ENCODE data around the gene KTI12. TPM values are rescaled to one million over a fixed set of nuclear protein-coding genes. Genes with fewer than 3 reads are reported as not detected.

Gene KTI12
- total and polyA plus RNA-seq, 7 experiments from 2014 or later = 14.5 to 39.4 (median 18.1) TPM

- H3K36me3 ChIP-seq (ENCODE audit: control insufficient read depth in 2 of 3, insufficient read depth in 3 of 3, low read length in 3 of 3) = peaks cover 0 to 24% (median 5%) of the 10 kb centered on the region in 3 experiments
- H3K9me3 Mint-ChIP-seq = peaks cover 0 to 2% (median 0%) of the 10 kb centered on the region in 11 donors
- H3K9me3 ChIP-seq (ENCODE audit: control insufficient read depth in 2 of 3, low read length in 3 of 3) = no peaks in the 10 kb centered on the region
- peaks cover 39 to 79% (median 65%) of the 10 kb centered on the region in 7 donors for H3K4me1 Mint-ChIP-seq
- H3K36me3 Mint-ChIP-seq = peaks cover 9 to 18% (median 11%) of the 10 kb centered on the region in 5 donors
- peak within 1 kb of the TSS; percentile 91 to 99 (median 96) for H3K27ac Mint-ChIP-seq
- H3K27me3 ChIP-seq (ENCODE audit: control insufficient read depth in 2 of 2, insufficient read depth in 2 of 2, low read length in 2 of 2) = no peaks in the 10 kb centered on the region
- ChIA-PET CTCF (interaction anchor here (0.5 to 0.8 kb wide), 2 partner anchors 10 kb away, joined by 3 read pairs; no protein-coding TSS in a partner anchor), POLR2A (interaction anchor here (0.6 to 3.8 kb wide), 7 partner anchors 11 to 275 kb away, joined by 3 to 43 read pairs (median 4); partner anchors contain the start of gene KTI12)
- DNase-seq (peak; percentile 74 to 94 (median 90)), ATAC-seq (peak; percentile 97)
- peak within 1 kb of the TSS; percentile 87 for H3K27ac ChIP-seq (ENCODE audit: low read depth, low read length)
- H3K4me1 ChIP-seq (ENCODE audit: control insufficient read depth in 2 of 2, insufficient read depth in 2 of 2, low read length in 2 of 2) = peaks cover 19 to 24% of the 10 kb centered on the region in 2 donors
- intact Hi-C loops (cut with micrococcal nuclease) = loop anchor here (1.0 to 10.0 kb wide), 26 partner anchors 23 to 1996 kb away; partner anchors contain the start of genes CZIB (in 2 of the 2), EPS15 (in 2 of the 2), KTI12 (in 2 of the 2) and LRP8 (in 2 of the 2)
- H3K4me3 ChIP-seq (ENCODE audit: low read length) = peak within 1 kb of the TSS; percentile 92
- H3K27me3 Mint-ChIP-seq = no peaks in the 10 kb centered on the region
- H3K4me3 Mint-ChIP-seq = peak within 1 kb of the TSS; percentile 93 to 100 (median 98)
Measured at GRCh38 chr1:52056163-52056936, 22.7 kb upstream of the KTI12 start, which contains the start of gene BTF3L4. Gene BTF3L4 (plus strand): TSS chr1:52056295. CDS start chr1:52059848, 3,553 bp downstream.

GRCh38 chr1:52055866-52056162 is 22.2 kb upstream of the KTI12 start:
- Mint-ChIP-seq H3K9me3 (peaks cover 0 to 2% (median 0%) of the 10 kb centered on the region in 11 donors), H3K4me3 (peak overlapping the region; percentile 93 to 100 (median 98)), H3K36me3 (peaks cover 6 to 18% (median 11%) of the 10 kb centered on the region in 5 donors), H3K4me1 (peaks cover 39 to 81% (median 66%) of the 10 kb centered on the region in 7 donors), H3K27me3 (no peaks in the 10 kb centered on the region), H3K27ac (peak overlapping the region; percentile 91 to 99 (median 95))
- H3K27ac ChIP-seq (ENCODE audit: low read depth, low read length) = peak overlapping the region; percentile 87
- ChIA-PET CTCF (no interaction called here), POLR2A (interaction anchor here (0.6 to 3.8 kb wide), 3 partner anchors 22 to 276 kb away, joined by 4 to 43 read pairs (median 4); partner anchors contain the start of gene KTI12)
- ATAC-seq (no peak), DNase-seq (no peak)
- peaks cover 0 to 22% (median 4%) of the 10 kb centered on the region in 3 experiments for H3K36me3 ChIP-seq (ENCODE audit: control insufficient read depth in 2 of 3, insufficient read depth in 3 of 3, low read length in 3 of 3)
- peak overlapping the region; percentile 92 for H3K4me3 ChIP-seq (ENCODE audit: low read length)
- H3K4me1 ChIP-seq (ENCODE audit: control insufficient read depth in 2 of 2, insufficient read depth in 2 of 2, low read length in 2 of 2) = peaks cover 19 to 24% of the 10 kb centered on the region in 2 donors
- no peaks in the 10 kb centered on the region for H3K9me3 ChIP-seq (ENCODE audit: control insufficient read depth in 2 of 3, low read length in 3 of 3)
- intact Hi-C loops (cut with micrococcal nuclease) = loop anchor here (1.0 to 10.0 kb wide), 26 partner anchors 23 to 1996 kb away; partner anchors contain the start of genes CZIB (in 2 of the 2), EPS15 (in 2 of the 2), KTI12 (in 2 of the 2) and LRP8 (in 2 of the 2)
- no peaks in the 10 kb centered on the region for H3K27me3 ChIP-seq (ENCODE audit: control insufficient read depth in 2 of 2, insufficient read depth in 2 of 2, low read length in 2 of 2)

- ChIA-PET CTCF (no interaction called here), POLR2A (interaction anchor here (0.6 to 3.8 kb wide), 3 partner anchors 22 to 276 kb away, joined by 4 to 43 read pairs (median 4); partner anchors contain the start of gene KTI12)
- Mint-ChIP-seq H3K4me3 (peak within 1 kb of the TSS; percentile 93 to 100 (median 98)), H3K27ac (peak within 1 kb of the TSS; percentile 91 to 99 (median 95)), H3K36me3 (peaks cover 4 to 13% (median 7%) of the 10 kb centered on the region in 5 donors), H3K9me3 (peaks cover 0 to 2% (median 0%) of the 10 kb centered on the region in 11 donors), H3K4me1 (peaks cover 42 to 80% (median 64%) of the 10 kb centered on the region in 7 donors), H3K27me3 (no peaks in the 10 kb centered on the region)
- intact Hi-C loops (cut with micrococcal nuclease) = loop anchor here (1.0 to 10.0 kb wide), 14 partner anchors 177 to 1997 kb away; partner anchors contain the start of genes CZIB (in 2 of the 2), LRP8 (in 2 of the 2), ECHDC2 (in 1 of the 2) and EPS15 (in 1 of the 2)
- H3K4me1 ChIP-seq (ENCODE audit: control insufficient read depth in 2 of 2, insufficient read depth in 2 of 2, low read length in 2 of 2) = peaks cover 19 to 24% of the 10 kb centered on the region in 2 donors
- H3K27ac ChIP-seq (ENCODE audit: low read depth, low read length) = peak within 1 kb of the TSS; percentile 87
- peak within 1 kb of the TSS; percentile 92 for H3K4me3 ChIP-seq (ENCODE audit: low read length)
- ATAC-seq = peak; percentile 45
- no peaks in the 10 kb centered on the region for H3K27me3 ChIP-seq (ENCODE audit: control insufficient read depth in 2 of 2, insufficient read depth in 2 of 2, low read length in 2 of 2)
- H3K9me3 ChIP-seq (ENCODE audit: control insufficient read depth in 2 of 3, low read length in 3 of 3) = no peaks in the 10 kb centered on the region
- peaks cover 0 to 17% (median 0%) of the 10 kb centered on the region in 3 experiments for H3K36me3 ChIP-seq (ENCODE audit: control insufficient read depth in 2 of 3, insufficient read depth in 3 of 3, low read length in 3 of 3)
- peak; percentile 13 to 74 (median 60) for DNase-seq
Measured at GRCh38 chr1:52055066-52055865, 21.7 kb upstream of the KTI12 start, which contains the start of gene TXNDC12. Gene TXNDC12 (minus strand): TSS chr1:52055191. CDS start chr1:52055096, 95 bp downstream.

- intact Hi-C loops (cut with micrococcal nuclease) = loop anchor here (1.0 to 10.0 kb wide), 14 partner anchors 176 to 1998 kb away; partner anchors contain the start of genes CZIB (in 2 of the 2), LRP8 (in 2 of the 2), ECHDC2 (in 1 of the 2) and EPS15 (in 1 of the 2)
- no peak for ATAC-seq
- CTCF ChIA-PET = no interaction called here
- Mint-ChIP-seq H3K36me3 (peaks cover 4 to 13% (median 5%) of the 10 kb centered on the region in 5 donors), H3K27ac (peak overlapping the region; percentile 91 to 99 (median 95)), H3K27me3 (no peaks in the 10 kb centered on the region), H3K9me3 (peaks cover 0 to 2% (median 0%) of the 10 kb centered on the region in 11 donors), H3K4me3 (peak overlapping the region; percentile 93 to 100 (median 98)), H3K4me1 (peaks cover 42 to 77% (median 61%) of the 10 kb centered on the region in 7 donors)
- DNase-seq = no peak
- H3K4me3 ChIP-seq (ENCODE audit: low read length) = peak overlapping the region; percentile 92
- H3K9me3 ChIP-seq (ENCODE audit: control insufficient read depth in 2 of 3, low read length in 3 of 3) = no peaks in the 10 kb centered on the region
- POLR2A ChIA-PET = interaction anchor here (3.8 kb wide), 1 partner anchor 21 kb away, joined by 43 read pairs; the partner anchor contains the start of gene KTI12
- H3K4me1 ChIP-seq (ENCODE audit: control insufficient read depth in 2 of 2, insufficient read depth in 2 of 2, low read length in 2 of 2) = peaks cover 19 to 24% of the 10 kb centered on the region in 2 donors
- peak overlapping the region; percentile 87 for H3K27ac ChIP-seq (ENCODE audit: low read depth, low read length)
- no peaks in the 10 kb centered on the region for H3K27me3 ChIP-seq (ENCODE audit: control insufficient read depth in 2 of 2, insufficient read depth in 2 of 2, low read length in 2 of 2)
- peaks cover 0 to 14% (median 0%) of the 10 kb centered on the region in 3 experiments for H3K36me3 ChIP-seq (ENCODE audit: control insufficient read depth in 2 of 3, insufficient read depth in 3 of 3, low read length in 3 of 3)
Measured at GRCh38 chr1:52054496-52055065, 21.0 kb upstream of the KTI12 start.

- DNase-seq = no peak
- Histone ChIP-seq H3K4me1 (ENCODE audit: control insufficient read depth in 2 of 2, insufficient read depth in 2 of 2, low read length in 2 of 2) (peaks cover 19 to 24% of the 10 kb centered on the region in 2 donors), H3K36me3 (ENCODE audit: control insufficient read depth in 2 of 3, insufficient read depth in 3 of 3, low read length in 3 of 3) (peaks cover 0 to 14% (median 0%) of the 10 kb centered on the region in 3 experiments), H3K9me3 (ENCODE audit: control insufficient read depth in 2 of 3, low read length in 3 of 3) (no peaks in the 10 kb centered on the region), H3K27me3 (ENCODE audit: control insufficient read depth in 2 of 2, insufficient read depth in 2 of 2, low read length in 2 of 2) (no peaks in the 10 kb centered on the region), H3K27ac (ENCODE audit: low read depth, low read length) (peak overlapping the region; percentile 87), H3K4me3 (ENCODE audit: low read length) (peak overlapping the region; percentile 92)
- Mint-ChIP-seq H3K36me3 (peaks cover 4 to 13% (median 5%) of the 10 kb centered on the region in 5 donors), H3K4me3 (peak overlapping the region; percentile 93 to 100 (median 98)), H3K4me1 (peaks cover 38 to 70% (median 54%) of the 10 kb centered on the region in 7 donors), H3K9me3 (peaks cover 0 to 2% (median 0%) of the 10 kb centered on the region in 11 donors), H3K27ac (peak overlapping the region in 4 of 9 donors; percentile 40 to 98 (median 94)), H3K27me3 (no peaks in the 10 kb centered on the region)
- ATAC-seq = no peak
- POLR2A ChIA-PET = interaction anchor here (0.7 to 0.8 kb wide), 2 partner anchors 20 to 274 kb away, joined by 4 to 5 read pairs; partner anchors contain the start of gene KTI12
- CTCF ChIA-PET = no interaction called here
- intact Hi-C loops (cut with micrococcal nuclease) = loop anchor here (10.0 kb wide), 5 partner anchors 501 to 1781 kb away; partner anchors contain the start of genes CZIB (in 1 of the 2), ECHDC2 (in 1 of the 2), NDC1 (in 1 of the 2) and SCP2 (in 1 of the 2)
Measured at GRCh38 chr1:52053862-52054261, 20.3 kb upstream of the KTI12 start.
